K562 treated with DMSO at 1 percent for 24 hours (cell line): ENCODE measurements around the gene NME5. TPM values are rescaled to one million over a fixed set of nuclear protein-coding genes. Genes with fewer than 3 reads are reported as not detected.

Source experiments
- total RNA-seq: library from RNA; unstranded; fragments of 300-600 nt; gene quantifications from 2 replicates; pipeline ENCODE4 v1.2.3, GENCODE V29; 2022; ENCODE audit warnings: low read depth; ENCODE audit not compliant: insufficient read depth

The NME5 gene
- total RNA-seq, result not detected in 2 replicates

GRCh38 chr5:138138949-138139780 is at the start of gene NME5:
TSS of gene NME5 (minus strand) at chr5:138139428. CDS start at chr5:138138780, 648 bp downstream.

GRCh38 chr5:138178516-138179276 is 39.5 kb upstream of the NME5 start, which contains the start of the genes BRD8 and KIF20A:
TSS of gene BRD8 (minus strand) at chr5:138178630. CDS start at chr5:138178614, 16 bp downstream.
TSS of gene KIF20A (plus strand) at chr5:138179112. CDS start at chr5:138179681, 569 bp downstream.

GRCh38 chr5:138083702-138084101 is 55.5 kb downstream of the NME5 start, which contains the start of gene WNT8A:
TSS of gene WNT8A (plus strand) at chr5:138084033. CDS start at chr5:138084128, 95 bp downstream.

Other genes with a start within 250 kb of the NME5 start
- gene PKD2L2, start 250.0 kb downstream of the NME5 start, total RNA-seq, result not detected in 2 replicates
- 9.6 and 13.9 TPM in 2 replicates for gene FAM13B, start 106.3 kb downstream of the NME5 start, total RNA-seq
- not detected in 2 replicates for gene WNT8A, start 55.4 kb downstream of the NME5 start, total RNA-seq
- gene BRD8, start 39.2 kb upstream of the NME5 start, total RNA-seq, result 74.3 and 78.1 TPM in 2 replicates
- gene KIF20A, start 39.7 kb upstream of the NME5 start, total RNA-seq, result 35.3 and 39.0 TPM in 2 replicates
- gene CDC23, start 73.9 kb upstream of the NME5 start, total RNA-seq, result 25.8 and 29.6 TPM in 2 replicates
- not detected in 2 replicates for gene GFRA3, start 135.2 kb upstream of the NME5 start, total RNA-seq
- gene CDC25C, start 192.4 kb upstream of the NME5 start, total RNA-seq, result 35.8 and 39.8 TPM in 2 replicates
- gene FAM53C, start 198.8 kb upstream of the NME5 start, total RNA-seq, result 49.6 and 54.5 TPM in 2 replicates
- 37.3 and 43.6 TPM in 2 replicates for gene KDM3B, start 213.3 kb upstream of the NME5 start, total RNA-seq